Effector memory CD4-positive, alpha-beta T cell (primary cell): Measurements from ENCODE around the gene MED19.
"Not testable (repeated sequence)": the region's sequence is repeated elsewhere in the genome, so short reads cannot be mapped to it uniquely, and the experiment has no call there.

Experiments
- DNase-seq, 3 donors: peaks; one replicate each; pipeline ENCODE4 v3.0.0-alpha.2; 2020
- H3K27ac ChIP-seq: 2 replicates; pipeline ENCODE4 v1.7.0; 2013; ENCODE audit warnings: mild to moderate bottlenecking, low read length, moderate library complexity; ENCODE audit not compliant: insufficient read depth, poor library complexity, severe bottlenecking
- H3K27me3 ChIP-seq: replicated peaks from 2 replicates; pipeline ENCODE4 v1.7.0; 2013; ENCODE audit warnings: mild to moderate bottlenecking, low read length; ENCODE audit not compliant: insufficient read depth, control insufficient read depth, poor library complexity, severe bottlenecking
- H3K36me3 ChIP-seq: 2 replicates; pipeline ENCODE4 v1.7.0; 2013; ENCODE audit warnings: mild to moderate bottlenecking, low read length, moderate library complexity; ENCODE audit not compliant: control insufficient read depth, insufficient read depth
- H3K4me1 ChIP-seq: 2 replicates; pipeline ENCODE4 v1.7.0; 2013; ENCODE audit warnings: low read length, mild to moderate bottlenecking; ENCODE audit not compliant: control insufficient read depth, insufficient read depth, poor library complexity, severe bottlenecking
- H3K4me3 ChIP-seq: 2 replicates; pipeline ENCODE4 v1.7.0; 2013; ENCODE audit warnings: low read length, low read depth, mild to moderate bottlenecking; ENCODE audit not compliant: insufficient read depth, poor library complexity, severe bottlenecking
- H3K9me3 ChIP-seq: 2 replicates; pipeline ENCODE4 v1.7.0; 2013; ENCODE audit warnings: mild to moderate bottlenecking, low read length, moderate library complexity; ENCODE audit not compliant: control insufficient read depth

MED19 gene

GRCh38 chr11:57709802-57710367 is 2.1 kb downstream of the MED19 start:
- Histone ChIP-seq H3K9me3 (no peaks in the 10 kb centered on the region), H3K27me3 (no peaks in the 10 kb centered on the region), H3K27ac (no peak overlapping the region), H3K4me3 (no peak overlapping the region), H3K4me1 (peaks cover 24% of the 10 kb centered on the region), H3K36me3 (peaks cover under 1% of the 10 kb centered on the region)
- DNase-seq, result no peak

GRCh38 chr11:57705432-57705831 is 6.6 kb downstream of the MED19 start:
- not testable (repeated sequence) for H3K27ac ChIP-seq, H3K4me3 ChIP-seq, H3K27me3 ChIP-seq, DNase-seq, H3K9me3 ChIP-seq, H3K4me1 ChIP-seq
- H3K36me3 ChIP-seq, result peaks cover 25% of the 10 kb centered on the region

GRCh38 chr11:57704932-57705331 is 7.1 kb downstream of the MED19 start:
- DNase-seq, result no peak
- Histone ChIP-seq H3K9me3 (no peaks in the 10 kb centered on the region), H3K27me3 (no peaks in the 10 kb centered on the region), H3K36me3 (peaks cover 29% of the 10 kb centered on the region), H3K27ac (no peak overlapping the region), H3K4me3 (no peak overlapping the region), H3K4me1 (no peaks in the 10 kb centered on the region)

GRCh38 chr11:57703341-57703740 is 8.7 kb downstream of the MED19 start:
- no peaks in the 10 kb centered on the region for H3K9me3 ChIP-seq
- H3K4me1 ChIP-seq, result no peaks in the 10 kb centered on the region
- H3K4me3 ChIP-seq, result no peak overlapping the region
- peaks cover 45% of the 10 kb centered on the region for H3K36me3 ChIP-seq
- no peaks in the 10 kb centered on the region for H3K27me3 ChIP-seq
- DNase-seq, result no peak
- H3K27ac ChIP-seq, result no peak overlapping the region

GRCh38 chr11:57700425-57700824 is 11.6 kb downstream of the MED19 start:
- Histone ChIP-seq H3K27ac (no peak overlapping the region), H3K4me3 (no peak overlapping the region), H3K9me3 (no peaks in the 10 kb centered on the region), H3K36me3 (peaks cover 64% of the 10 kb centered on the region), H3K27me3 (no peaks in the 10 kb centered on the region), H3K4me1 (no peaks in the 10 kb centered on the region)
- DNase-seq, result no peak

GRCh38 chr11:57699813-57700212 is 12.2 kb downstream of the MED19 start:
- Histone ChIP-seq H3K27me3 (no peaks in the 10 kb centered on the region), H3K27ac (no peak overlapping the region), H3K4me1 (no peaks in the 10 kb centered on the region), H3K9me3 (no peaks in the 10 kb centered on the region), H3K4me3 (no peak overlapping the region), H3K36me3 (peaks cover 68% of the 10 kb centered on the region)
- DNase-seq, result no peak

GRCh38 chr11:57698843-57699365 is 13.1 kb downstream of the MED19 start:
- Histone ChIP-seq H3K9me3 (no peaks in the 10 kb centered on the region), H3K4me1 (no peaks in the 10 kb centered on the region), H3K27me3 (no peaks in the 10 kb centered on the region), H3K36me3 (peaks cover 66% of the 10 kb centered on the region), H3K4me3 (no peak overlapping the region), H3K27ac (no peak overlapping the region)
- no peak for DNase-seq

GRCh38 chr11:57690474-57690873 is 21.5 kb downstream of the MED19 start:
- not testable (repeated sequence) for H3K9me3 ChIP-seq, H3K4me3 ChIP-seq, H3K4me1 ChIP-seq, DNase-seq, H3K27ac ChIP-seq, H3K27me3 ChIP-seq
- H3K36me3 ChIP-seq, result peaks cover 84% of the 10 kb centered on the region

GRCh38 chr11:57681168-57681567 is 30.8 kb downstream of the MED19 start:
- Histone ChIP-seq H3K27me3 (no peaks in the 10 kb centered on the region), H3K36me3 (peaks cover 46% of the 10 kb centered on the region), H3K4me3 (no peak overlapping the region), H3K9me3 (no peaks in the 10 kb centered on the region), H3K4me1 (peaks cover 9% of the 10 kb centered on the region), H3K27ac (no peak overlapping the region)
- no peak for DNase-seq

GRCh38 chr11:57680552-57680874 is 31.5 kb downstream of the MED19 start:
- peaks cover 42% of the 10 kb centered on the region for H3K36me3 ChIP-seq
- no peak for DNase-seq
- no peak overlapping the region for H3K27ac ChIP-seq
- peaks cover 9% of the 10 kb centered on the region for H3K4me1 ChIP-seq
- H3K27me3 ChIP-seq, result no peaks in the 10 kb centered on the region
- H3K9me3 ChIP-seq, result no peaks in the 10 kb centered on the region
- H3K4me3 ChIP-seq, result no peak overlapping the region
